Body of pancreas (tissue), 4 donors: Measurements from ENCODE around the gene CREG2.

ENCODE experiments used
- CTCF ChIP-seq, 7 experiments: fragments of 450-650 bp in 4 of 7; fragments of 200-600 bp in 3 of 7; sonication (generic) in 3 of 7; IDR thresholded peaks; one replicate each; pipeline ENCODE4 v1.5.1; 2016 to 2019; ENCODE audit warnings: antibody characterized with exemption in 7 of 7
- POLR2A ChIP-seq, 3 donors: fragments of 450-650 bp; IDR thresholded peaks; one replicate each; pipeline ENCODE4 v1.6.1; 2016; ENCODE audit warnings: antibody characterized with exemption in 3 of 3, mild to moderate bottlenecking in 2 of 3

- TF ChIP-seq CTCF (IDR thresholded peaks at IDR 0.05) (no peak), POLR2A (IDR thresholded peaks at IDR 0.05) (no peak)
Observed at GRCh38 chr2:101300836-101301235, 86.5 kb downstream of the CREG2 start.
